ENCODE results near the gene PARVA. TPM values are rescaled to one million over a fixed set of nuclear protein-coding genes. Genes with fewer than 3 reads are reported as not detected.
A peak's percentile ranks its signal among the peaks of the same experiment; 100 is the strongest.

Gene PARVA
- total RNA-seq, 1 donor from 2014 or later: 176 TPM

DNA sequence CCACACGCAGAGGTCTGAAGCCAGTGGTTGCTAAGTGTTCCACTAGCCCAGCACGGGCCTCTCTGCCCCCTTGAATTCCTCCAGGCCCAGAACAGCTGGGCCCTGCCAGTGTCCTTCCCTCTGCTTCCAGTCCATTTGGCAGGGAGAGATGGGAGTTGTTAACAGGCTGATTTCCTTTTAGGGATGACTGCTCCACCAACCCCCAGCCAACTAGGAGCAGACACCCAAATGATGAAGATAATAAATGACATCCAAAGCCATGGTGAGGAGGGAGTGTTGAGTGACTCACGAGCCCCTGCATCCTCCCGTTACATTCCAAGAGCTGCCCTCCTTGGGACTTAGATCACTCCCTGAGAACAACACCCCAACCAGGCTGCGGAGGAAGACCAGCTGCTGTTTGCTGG, 20.6 kb downstream of the PARVA start:
- intact Hi-C loops (cut with DNase I): no loop called here
- DNase-seq (ENCODE audit: low spot score) (no peak), ATAC-seq (peak; percentile 83)

DNA sequence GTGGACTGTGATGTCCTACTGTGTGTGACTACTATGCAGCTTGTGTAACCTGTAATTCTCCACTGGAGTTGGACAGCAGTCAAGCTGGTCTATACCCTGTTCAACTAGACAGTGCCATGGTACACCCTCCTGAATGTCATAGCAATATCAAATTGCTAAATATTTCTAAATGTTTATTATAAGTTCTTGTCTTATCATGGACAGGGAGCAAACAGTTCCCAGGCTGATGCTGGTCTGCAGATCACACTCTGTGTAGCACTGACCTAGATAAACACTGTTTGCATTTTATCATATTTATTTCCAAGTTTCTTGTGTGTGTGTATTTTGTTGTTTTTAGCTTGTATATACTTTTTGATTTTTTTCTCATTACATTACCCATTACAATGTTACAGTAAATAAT, 22.0 kb downstream of the PARVA start:
- ATAC-seq (no peak), DNase-seq (ENCODE audit: low spot score) (no peak)
- intact Hi-C loops (cut with DNase I): no loop called here

DNA sequence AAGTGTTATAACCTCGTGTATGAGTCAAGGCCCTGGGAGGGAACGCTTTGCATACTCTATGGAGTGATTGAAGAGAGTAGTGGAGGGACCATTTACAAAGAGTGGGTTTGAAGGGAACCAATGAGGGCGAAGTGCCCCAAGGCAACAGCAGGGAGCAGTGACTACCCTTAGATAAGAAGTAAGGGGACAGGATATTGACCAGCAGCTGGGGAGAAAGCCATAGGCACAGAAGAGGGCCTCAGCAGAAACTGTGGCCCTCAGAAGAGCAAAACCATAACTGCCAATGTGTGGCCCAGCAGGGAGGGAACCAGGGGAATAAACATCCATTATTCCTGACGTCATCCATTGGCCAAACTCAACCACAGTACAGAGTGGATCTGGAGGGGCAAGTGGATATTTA, 24.7 kb downstream of the PARVA start:
- ATAC-seq: no peak
- DNase-seq (ENCODE audit: low spot score): no peak
- intact Hi-C loops (cut with DNase I): no loop called here

DNA sequence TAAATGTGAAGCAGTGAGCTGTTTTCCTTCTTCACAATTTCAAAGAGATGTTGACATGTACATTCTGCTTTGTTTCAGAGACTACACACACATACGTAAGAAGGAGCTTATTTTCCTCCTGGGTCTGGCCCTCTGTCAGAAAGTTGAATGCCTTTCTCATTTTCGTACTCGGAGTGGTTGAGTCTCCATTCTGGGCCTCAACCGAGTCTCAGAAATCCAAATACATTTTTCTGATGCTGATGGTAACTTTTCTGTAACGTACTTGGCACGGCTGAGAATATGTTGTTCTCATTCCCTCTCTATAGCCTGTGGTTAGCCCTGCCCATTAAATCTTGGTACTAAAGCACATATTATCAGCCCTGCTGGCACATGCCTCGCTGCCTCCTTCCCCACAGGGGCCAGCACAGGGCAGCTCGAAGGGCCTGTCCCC, 25.3 kb downstream of the PARVA start:
- no peak for ATAC-seq
- DNase-seq (ENCODE audit: low spot score): no peak
- intact Hi-C loops (cut with DNase I): no loop called here

DNA sequence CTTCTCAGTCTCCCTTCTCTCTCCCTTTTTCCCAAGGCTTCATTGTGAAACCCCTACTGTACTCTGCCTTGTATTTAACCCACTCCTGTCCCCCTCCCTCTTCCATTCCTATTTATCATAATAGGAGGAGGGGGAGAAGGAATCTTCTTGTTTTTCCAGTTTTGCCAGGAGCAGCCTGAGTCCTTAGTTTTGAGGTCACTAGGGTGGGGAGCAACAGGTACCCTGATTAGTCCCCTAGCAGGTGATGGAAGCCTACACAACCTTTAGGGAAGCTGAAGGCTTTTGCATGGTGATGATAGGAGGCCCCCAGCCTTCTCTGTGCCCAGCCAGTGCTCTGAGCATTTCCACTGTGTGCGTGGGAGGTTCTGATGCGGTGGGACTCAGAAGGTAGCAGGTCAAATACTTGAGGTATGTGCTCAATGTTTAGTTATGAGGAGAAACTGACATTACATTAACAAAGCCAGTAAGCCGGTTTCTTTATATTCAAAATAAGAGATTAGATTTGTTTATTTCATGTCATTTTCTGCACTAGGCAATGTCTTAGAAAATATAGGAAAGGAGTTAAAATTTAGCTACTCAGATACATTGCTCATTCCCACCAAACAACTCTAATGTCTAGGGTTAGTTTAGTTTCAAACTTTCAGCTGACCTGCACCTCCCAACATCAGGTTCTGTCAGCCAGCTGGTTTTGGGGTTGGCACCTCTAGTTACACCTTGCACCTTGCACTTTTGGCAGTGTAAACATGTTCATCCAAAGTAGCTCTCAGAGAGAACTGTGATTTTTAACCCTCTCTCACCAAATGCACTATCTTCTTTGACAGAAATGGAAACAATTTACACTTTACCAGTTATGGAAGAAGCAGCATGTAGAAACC, 26.0 kb downstream of the PARVA start:
- DNase-seq (ENCODE audit: low spot score): no peak
- no peak for ATAC-seq
- intact Hi-C loops (cut with DNase I): no loop called here

DNA sequence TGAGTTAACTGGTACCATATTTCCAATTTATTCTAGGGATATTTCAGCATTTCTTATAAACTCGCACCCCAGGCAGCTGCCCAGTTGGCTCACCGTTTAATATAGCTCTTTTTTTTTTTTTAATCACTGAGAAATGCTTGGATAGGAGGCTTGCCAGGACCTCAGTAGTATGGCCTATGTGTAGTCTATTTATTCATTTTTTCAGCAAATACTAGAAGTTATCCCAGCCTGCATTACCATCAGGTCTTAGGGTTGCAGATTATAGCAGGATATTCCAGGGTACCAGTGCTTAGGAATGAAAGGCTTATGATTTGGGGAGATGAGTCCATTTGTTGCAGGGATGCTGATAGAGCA, 26.6 kb downstream of the PARVA start:
- DNase-seq (ENCODE audit: low spot score) (no peak), ATAC-seq (no peak)
- intact Hi-C loops (cut with DNase I): no loop called here

DNA sequence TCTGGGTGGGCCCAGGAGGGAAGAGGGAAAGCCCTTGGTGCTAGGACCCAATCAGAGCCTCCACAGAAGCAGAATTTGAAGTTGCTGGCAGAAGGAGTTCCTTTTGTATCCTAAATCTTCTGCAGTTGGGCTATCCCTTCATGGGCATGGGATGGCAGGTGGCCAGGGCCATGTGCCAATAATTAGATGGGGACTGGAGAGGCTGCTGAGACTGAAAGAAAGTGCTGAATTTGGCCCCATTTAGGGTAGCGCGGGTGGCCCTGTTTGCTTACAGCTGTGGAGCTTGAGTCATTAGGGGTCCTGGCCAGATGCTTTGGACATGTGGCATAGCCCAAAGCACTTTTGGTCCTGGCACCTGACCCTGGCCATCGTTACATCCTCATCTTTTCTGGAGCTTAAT, 27.1 kb downstream of the PARVA start:
- intact Hi-C loops (cut with DNase I): no loop called here
- ATAC-seq: no peak
- DNase-seq (ENCODE audit: low spot score): no peak

DNA sequence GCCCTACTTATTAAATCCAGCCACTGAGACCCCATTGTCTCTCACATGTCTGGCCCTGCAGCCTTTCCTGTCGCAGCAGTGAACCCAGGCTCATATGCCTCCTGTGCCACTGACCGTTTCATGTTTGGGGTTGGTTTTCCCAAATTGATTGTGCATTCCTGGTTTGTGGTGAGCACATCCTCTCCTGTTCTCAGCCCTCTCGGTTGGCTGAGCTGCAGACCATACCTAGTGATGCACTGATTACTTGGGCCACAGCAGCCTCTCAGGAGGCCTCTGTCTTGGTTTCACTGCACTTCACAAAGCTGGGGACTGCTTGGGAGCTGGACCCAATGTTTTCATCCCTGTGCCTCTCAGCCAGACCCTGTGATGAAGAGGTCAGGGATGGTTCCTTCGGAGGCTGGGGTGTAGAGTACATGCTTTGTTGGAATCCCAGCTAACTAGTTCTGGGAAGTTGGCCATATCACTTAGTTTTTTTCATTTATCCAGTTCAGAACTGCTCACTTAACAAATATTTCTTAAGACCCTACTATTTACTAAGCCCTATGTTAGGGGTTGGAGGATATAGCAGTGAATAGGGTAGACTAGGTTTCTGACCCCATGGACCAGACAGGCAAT, 30.9 kb downstream of the PARVA start:
- DNase-seq (ENCODE audit: low spot score) (no peak), ATAC-seq (no peak)
- intact Hi-C loops (cut with DNase I): no loop called here

DNA sequence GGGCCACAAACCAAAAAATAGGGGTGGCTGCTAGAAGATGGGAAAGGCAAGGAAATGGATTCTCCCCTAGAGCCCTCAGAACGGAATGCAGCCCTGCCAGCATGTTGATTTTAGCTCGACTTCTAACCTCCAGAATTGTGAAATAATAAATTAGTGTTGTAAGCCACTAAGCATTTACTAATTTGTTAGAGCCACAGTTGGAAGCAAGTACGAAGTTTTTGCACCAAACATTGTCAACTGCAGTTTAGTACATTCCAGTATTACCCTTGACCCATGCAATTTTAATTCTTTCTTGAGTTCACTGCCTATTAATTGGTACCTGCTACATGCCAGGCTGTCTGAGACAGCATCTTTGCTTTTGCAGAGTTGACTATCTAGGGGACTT, 32.2 kb downstream of the PARVA start:
- DNase-seq (ENCODE audit: low spot score) (no peak), ATAC-seq (peak; percentile 71)
- intact Hi-C loops (cut with DNase I): no loop called here

DNA sequence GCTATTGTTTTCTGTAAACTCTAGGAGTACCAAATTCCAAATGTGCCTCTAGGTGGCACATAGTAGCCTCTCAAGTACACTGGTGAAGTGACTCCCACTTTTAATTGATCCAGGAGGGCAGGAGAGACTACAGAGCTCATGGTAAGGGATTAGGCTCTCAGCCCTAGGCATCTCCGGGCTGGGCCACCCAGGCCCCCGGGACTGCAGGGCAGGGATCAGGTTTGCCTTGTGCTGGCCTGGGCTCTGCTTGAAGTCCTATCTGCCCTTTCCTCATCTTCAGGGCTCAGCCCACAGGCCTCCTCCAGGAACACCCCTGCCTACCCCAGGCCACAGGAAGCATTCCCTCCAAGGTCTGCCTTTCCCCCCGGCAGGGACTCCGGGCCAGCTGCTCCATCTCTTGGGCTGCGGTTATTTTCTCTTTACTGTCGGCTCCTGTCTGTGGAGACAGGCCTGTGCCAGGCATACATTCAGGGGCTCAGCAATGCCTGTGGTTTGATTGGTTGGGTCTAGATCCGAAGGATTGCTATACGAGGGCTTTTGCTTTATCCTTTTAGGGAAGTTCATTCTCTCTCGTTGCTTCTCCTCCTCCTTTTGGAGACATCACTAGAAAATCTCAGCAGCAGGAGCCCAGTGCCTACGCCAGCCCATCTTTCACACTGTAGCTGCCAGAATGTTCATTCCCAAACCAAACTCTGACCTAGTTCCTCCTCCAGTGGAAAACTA, 32.8 kb downstream of the PARVA start:
- intact Hi-C loops (cut with DNase I): no loop called here
- ATAC-seq: peak; percentile 60
- DNase-seq (ENCODE audit: low spot score): no peak

DNA sequence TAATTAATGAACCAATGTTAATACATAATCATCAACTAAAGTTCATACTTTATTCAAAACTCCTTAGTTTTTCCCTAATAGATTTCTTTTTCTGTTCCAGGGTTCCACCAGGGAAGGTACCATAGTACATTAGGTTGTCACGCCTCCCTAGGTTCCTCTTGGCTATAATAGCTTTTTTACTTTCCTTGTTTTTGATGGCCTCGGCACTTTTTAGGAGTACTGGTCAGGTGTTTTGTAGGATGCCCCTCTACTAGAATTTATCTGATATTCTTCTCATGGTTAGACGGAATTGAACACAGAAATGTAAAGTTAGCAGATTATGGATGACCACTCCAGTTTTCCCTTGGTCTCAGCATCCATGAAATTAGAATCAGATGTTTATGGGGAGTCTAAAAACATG, 34.0 kb downstream of the PARVA start:
- ATAC-seq (no peak), DNase-seq (ENCODE audit: low spot score) (no peak)

DNA sequence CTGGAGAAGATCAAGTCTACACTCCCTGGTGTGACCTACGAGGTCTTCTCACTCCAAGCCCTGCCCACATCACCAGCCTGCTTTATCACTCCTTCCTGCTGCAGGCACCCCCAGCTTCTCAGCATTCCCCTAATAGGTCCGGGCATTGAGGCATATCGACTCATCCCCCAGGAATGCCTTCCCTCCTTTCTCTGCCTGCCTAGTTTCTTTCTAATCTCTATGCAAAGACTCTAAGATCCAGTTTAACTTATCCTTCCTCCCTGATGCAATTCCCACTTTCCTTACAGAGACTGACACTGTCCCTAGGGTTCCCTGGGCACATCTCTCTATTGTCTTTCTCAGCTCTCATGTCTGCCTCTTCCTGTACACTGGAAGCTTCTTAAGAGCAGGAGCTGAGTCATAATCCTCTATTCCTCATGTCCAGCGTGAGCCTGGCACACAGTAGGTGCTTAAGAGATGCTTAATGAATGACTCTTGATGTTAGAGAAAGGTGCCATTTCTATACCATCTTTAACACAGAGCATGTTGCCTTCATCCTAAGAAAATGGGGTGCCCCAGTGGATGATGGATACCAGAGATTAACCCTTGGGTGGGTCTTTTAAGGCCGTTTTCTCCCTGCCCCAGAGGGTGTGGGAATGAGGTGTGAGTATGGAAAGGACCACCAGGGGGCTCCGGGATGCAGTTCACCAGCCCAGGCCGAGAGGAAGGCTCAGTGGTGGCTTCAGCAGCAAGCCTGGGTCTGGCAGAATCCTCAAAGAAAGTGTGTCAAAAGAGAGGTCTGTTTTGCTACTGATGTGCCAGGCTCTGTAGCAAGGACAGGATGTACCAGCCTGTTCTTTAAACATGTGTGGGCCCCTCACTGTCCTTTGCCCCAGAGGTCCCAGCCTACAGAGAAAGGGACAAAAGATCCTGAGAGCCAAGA, 34.7 kb downstream of the PARVA start:
- ATAC-seq: peak; percentile 77
- DNase-seq (ENCODE audit: low spot score): peak; percentile 77
- intact Hi-C loops (cut with DNase I): no loop called here

More for the DNA sequence above, 34.0 kb downstream of the PARVA start:
- intact Hi-C loops (cut with DNase I): no loop called here

DNA sequence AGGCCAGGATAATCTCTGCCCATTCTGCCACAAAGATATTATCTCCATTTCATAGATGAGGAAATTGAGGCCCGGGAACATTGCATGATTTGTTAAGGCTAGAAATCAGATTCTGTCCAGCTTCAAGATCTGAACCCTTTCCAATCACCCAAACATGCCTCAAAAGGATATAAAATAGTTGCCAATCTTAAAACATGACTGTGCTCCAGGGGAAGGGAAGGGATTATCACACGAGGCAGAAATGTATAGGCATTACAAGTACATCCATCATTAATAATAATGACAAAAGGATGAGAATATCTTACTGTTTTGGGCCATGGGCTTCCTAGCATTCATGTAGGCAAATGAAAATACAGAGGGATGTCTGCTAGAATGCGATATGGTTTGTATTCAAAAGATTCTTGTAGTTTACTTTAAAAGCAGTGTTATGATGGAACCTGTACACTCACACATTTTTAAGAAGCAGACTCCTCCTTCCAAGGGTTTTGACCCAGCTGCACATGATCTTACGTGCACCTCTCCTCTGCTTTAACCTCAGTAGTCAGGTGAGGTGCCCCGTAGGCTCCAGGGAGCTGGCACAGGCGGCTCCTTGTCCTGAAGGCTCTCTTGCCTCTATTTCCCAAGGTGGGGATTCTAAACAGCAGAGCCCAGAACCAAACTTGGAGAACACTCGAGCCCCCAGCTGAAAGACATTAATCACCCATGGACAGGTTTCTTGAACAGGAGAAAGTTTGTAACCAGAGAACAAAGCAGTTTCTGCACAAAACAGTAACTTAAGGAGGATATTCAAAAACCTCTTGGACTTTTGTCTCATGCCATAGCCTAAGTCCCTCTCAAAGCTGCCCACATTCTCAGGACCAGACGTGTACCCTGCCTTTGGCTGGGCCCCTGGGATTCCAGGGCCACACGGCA, 36.0 kb downstream of the PARVA start:
- ATAC-seq (no peak), DNase-seq (ENCODE audit: low spot score) (no peak)
- intact Hi-C loops (cut with DNase I): no loop called here

DNA sequence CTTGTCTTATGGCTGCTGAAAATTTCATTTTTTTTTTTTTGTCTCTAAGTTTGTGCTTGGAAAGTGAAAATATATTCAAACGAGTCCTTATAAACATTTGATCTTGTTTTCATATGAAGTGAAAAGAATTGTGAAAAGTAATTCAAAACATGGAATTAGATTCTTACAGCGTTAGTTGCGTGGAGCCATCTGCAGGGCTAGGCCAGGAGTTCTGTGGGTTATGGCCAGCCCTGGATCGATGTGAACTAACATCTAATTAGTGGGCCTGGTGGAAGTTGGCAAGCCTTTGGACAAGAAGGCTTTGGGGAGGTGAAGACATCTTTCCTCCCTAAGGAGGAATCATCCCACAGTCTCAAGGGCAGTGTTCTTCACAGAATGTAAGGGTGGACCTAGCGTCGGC, 37.2 kb downstream of the PARVA start:
- intact Hi-C loops (cut with DNase I): no loop called here
- ATAC-seq (no peak), DNase-seq (ENCODE audit: low spot score) (no peak)

DNA sequence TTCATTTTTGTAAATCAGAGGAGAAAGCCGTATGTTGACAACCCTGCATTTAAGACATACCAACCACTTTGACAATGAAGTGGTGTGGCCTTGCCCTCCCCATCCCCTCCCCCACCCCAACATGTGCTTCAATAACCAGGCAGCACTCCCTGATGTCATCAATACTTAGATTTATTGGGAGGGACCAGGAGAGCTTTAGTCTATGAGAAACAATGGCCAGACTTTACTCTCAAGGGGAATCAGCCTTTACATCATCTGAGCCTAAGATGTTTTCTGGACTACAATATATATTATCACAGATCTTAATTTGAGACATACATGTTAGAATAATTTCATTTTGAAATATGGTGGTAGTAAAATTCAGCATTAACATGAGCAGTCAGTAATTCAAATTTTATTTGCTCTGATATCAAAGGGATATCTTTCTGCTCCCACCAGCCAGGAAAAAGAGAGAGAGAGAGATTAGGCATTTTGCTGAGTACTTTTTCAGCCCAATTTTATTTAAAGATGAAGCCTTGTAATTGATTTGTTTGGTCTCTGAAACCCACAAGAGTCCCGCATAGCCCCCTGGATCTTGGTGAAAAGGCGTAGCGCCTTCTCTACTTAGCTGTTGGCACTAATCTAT, 38.1 kb downstream of the PARVA start:
- ATAC-seq: no peak
- intact Hi-C loops (cut with DNase I): no loop called here
- DNase-seq (ENCODE audit: low spot score): no peak

DNA sequence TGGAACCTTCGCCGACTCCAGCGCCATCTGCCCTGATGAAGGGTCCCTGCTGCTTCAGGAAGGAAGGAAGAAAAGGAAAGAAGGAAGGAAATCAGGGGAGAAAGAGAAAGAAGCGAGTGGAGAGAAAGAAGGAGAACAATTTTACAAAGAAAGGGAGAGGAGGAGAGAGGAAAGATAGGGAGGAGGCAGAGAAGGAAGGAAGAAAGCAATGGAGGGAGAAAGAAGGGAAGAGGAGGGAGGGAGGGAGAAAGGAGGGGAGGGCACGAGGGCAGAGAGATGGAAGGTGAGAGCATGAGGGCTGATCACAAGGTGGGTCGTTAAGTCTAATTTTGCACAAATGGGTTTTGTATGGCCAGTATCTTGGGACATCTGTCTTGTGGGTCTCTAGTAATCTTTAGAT, 39.2 kb downstream of the PARVA start:
- DNase-seq (ENCODE audit: low spot score): no peak
- no peak for ATAC-seq
- intact Hi-C loops (cut with DNase I): no loop called here

DNA sequence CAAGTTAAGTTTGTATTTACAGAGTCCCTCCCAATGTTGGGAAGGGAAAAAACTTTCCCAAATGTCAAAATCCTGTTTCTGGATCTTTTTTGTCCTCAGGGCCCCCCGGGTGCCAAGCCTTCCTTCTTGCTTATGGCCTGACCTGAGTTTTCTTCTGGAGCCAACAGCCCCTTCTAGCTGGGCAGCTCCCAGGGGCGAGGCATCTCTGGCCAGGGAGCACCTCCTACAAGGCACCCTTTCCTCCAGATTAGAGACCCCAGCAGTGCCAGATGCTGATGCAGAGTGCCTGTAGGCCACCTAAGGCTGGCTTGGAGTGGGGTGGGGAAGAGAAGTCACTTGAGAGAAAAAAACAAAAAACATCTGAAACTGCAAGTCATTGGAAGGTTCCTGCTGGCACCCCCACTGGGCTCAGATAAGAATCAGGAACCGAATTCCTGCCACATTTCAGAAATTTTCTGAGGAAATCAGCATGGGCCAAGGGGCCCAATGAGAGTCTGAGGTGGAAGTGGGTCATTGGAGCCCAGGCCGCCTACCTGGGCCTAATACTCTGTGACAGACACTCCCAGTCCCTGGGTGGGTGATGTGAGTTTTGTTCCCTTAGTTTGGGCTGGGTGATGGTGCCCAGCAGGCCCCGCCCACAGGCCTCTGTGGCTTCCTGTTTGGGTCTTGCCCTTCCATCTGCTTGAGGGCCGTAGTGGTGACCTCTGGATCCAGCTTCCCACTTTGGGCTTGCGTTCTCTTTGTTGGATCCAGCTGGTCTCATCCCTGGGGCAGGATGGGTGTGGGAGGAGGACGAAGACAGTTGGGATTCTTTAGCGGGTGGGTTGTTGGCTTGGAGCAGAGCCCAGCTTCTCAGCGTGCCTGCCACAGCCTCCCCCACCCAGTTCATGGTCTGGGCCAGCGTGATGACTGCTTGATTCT, 40.6 kb downstream of the PARVA start:
- no peak for DNase-seq (ENCODE audit: low spot score)

More for the DNA sequence above, 40.6 kb downstream of the PARVA start:
- peak; percentile 67 for ATAC-seq
- intact Hi-C loops (cut with DNase I): no loop called here
